Right kidney (tissue), 9 donors: ENCODE measurements around the gene SPTBN4.
"Not testable (repeated sequence)": the region's sequence is repeated elsewhere in the genome, so short reads cannot be mapped to it uniquely, and the experiment has no call there.

Experiments
- DNase-seq: peaks from one replicate; pipeline ENCODE4 v3.0.0-alpha.2; 2016
- long read RNA-seq, 8 donors: transcript quantifications; one replicate each; lab custom pipeline, GENCODE V29; 2026

Gene SPTBN4
- long read RNA-seq, donor 1, partial matches to known transcripts: 0 of 1 reads
- long read RNA-seq, donor 1, other reads (novel, unspliced or antisense): 0 of 1 reads
- long read RNA-seq, donor 2, partial matches to known transcripts: 0 of 1 reads
- long read RNA-seq, donor 2, other reads (novel, unspliced or antisense): 0 of 1 reads
- long read RNA-seq, donor 3, partial matches to known transcripts: 0 of 1 reads
- long read RNA-seq, donor 3, other reads (novel, unspliced or antisense): 0 of 1 reads
- long read RNA-seq, donor 4: 0 reads
- long read RNA-seq, donor 5: 0 reads
- long read RNA-seq, donor 6: 0 reads
- long read RNA-seq, donor 7: 0 reads
- long read RNA-seq, donor 8: 0 reads

GRCh38 chr19:40466985-40467734, at the start of gene SPTBN4:
Gene SPTBN4 (plus strand): TSS chr19:40467001. CDS start chr19:40472622, 5,621 bp downstream.
- DNase-seq: peak; percentile 21

- DNase-seq: no peak
Measured at GRCh38 chr19:40417643-40417981, 49.2 kb upstream of the SPTBN4 start.

- no peak for DNase-seq
Measured at GRCh38 chr19:40418040-40418439, 48.8 kb upstream of the SPTBN4 start.

- DNase-seq: no peak
Measured at GRCh38 chr19:40419066-40419612, 47.7 kb upstream of the SPTBN4 start.

GRCh38 chr19:40419780-40420179, 47.0 kb upstream of the SPTBN4 start:
- no peak for DNase-seq

- DNase-seq: no peak
Measured at GRCh38 chr19:40420451-40420765, 46.4 kb upstream of the SPTBN4 start.

- peak; percentile 99 for DNase-seq
Measured at GRCh38 chr19:40420766-40421765, 45.7 kb upstream of the SPTBN4 start.

GRCh38 chr19:40421993-40422747, 44.6 kb upstream of the SPTBN4 start:
- no peak for DNase-seq

- no peak for DNase-seq
Measured at GRCh38 chr19:40422748-40423566, 43.8 kb upstream of the SPTBN4 start.

GRCh38 chr19:40423938-40424337, 42.9 kb upstream of the SPTBN4 start:
- no peak for DNase-seq

GRCh38 chr19:40424637-40425449, 42.0 kb upstream of the SPTBN4 start:
- DNase-seq: peak; percentile 66

GRCh38 chr19:40425450-40426287, 41.1 kb upstream of the SPTBN4 start, which contains the start of gene SERTAD1:
Gene SERTAD1 (minus strand): TSS chr19:40425992. CDS start chr19:40423546, 2,446 bp downstream.
- DNase-seq: peak; percentile 98

GRCh38 chr19:40428197-40428596, 38.6 kb upstream of the SPTBN4 start:
- not testable (repeated sequence) for DNase-seq

GRCh38 chr19:40430242-40430641, 36.6 kb upstream of the SPTBN4 start:
- DNase-seq: not testable (repeated sequence)

GRCh38 chr19:40431698-40432097, 35.1 kb upstream of the SPTBN4 start:
- DNase-seq: no peak

- DNase-seq: not testable (repeated sequence)
Measured at GRCh38 chr19:40432760-40433159, 34.0 kb upstream of the SPTBN4 start.

- peak; percentile 91 for DNase-seq
Measured at GRCh38 chr19:40433391-40434216, 33.2 kb upstream of the SPTBN4 start.

- no peak for DNase-seq
Measured at GRCh38 chr19:40438284-40438683, 28.5 kb upstream of the SPTBN4 start.
